GM23338 (cell line): ENCODE measurements around the gene P4HA1. TPM values are rescaled to one million over a fixed set of nuclear protein-coding genes. Genes with fewer than 3 reads are reported as not detected.

Experiments used
- ATAC-seq: fragments of 200-7000 bp; cut with Tn5 transposase; 3 replicates; pipeline ENCODE4 v1.9.1; 2020
- DNase-seq: peaks from one replicate; pipeline ENCODE4 v3.0.0-alpha.2; 2015; ENCODE audit warnings: low spot score
- H2AFZ ChIP-seq: fragments of 200-600 bp; sonication (generic); 2 replicates; pipeline ENCODE4 v1.8.0; 2016; ENCODE audit warnings: antibody characterized with exemption, mild to moderate bottlenecking, moderate library complexity
- H3F3A ChIP-seq: fragments of 200-600 bp; sonication (generic); replicated peaks from 2 replicates; pipeline ENCODE4 v1.8.0; 2017; ENCODE audit warnings: antibody characterized with exemption, mixed run types, low read depth
- H3K27ac ChIP-seq: fragments of 200-600 bp; sonication (generic); 2 replicates; pipeline ENCODE4 v1.6.1; 2016; ENCODE audit warnings: low read depth
- H3K27me3 ChIP-seq: fragments of 200-600 bp; sonication (generic); 2 replicates; pipeline ENCODE4 v1.8.0; 2016; ENCODE audit warnings: mild to moderate bottlenecking, mixed run types, moderate library complexity; ENCODE audit not compliant: insufficient read depth
- H3K36me3 ChIP-seq: fragments of 200-600 bp; sonication (generic); 2 replicates; pipeline ENCODE4 v1.8.0; 2016; ENCODE audit warnings: mild to moderate bottlenecking; ENCODE audit not compliant: insufficient read depth
- H3K4me1 ChIP-seq: fragments of 200-600 bp; sonication (generic); 2 replicates; pipeline ENCODE4 v1.8.0; 2016; ENCODE audit warnings: mild to moderate bottlenecking, moderate library complexity; ENCODE audit not compliant: insufficient read depth
- H3K4me2 ChIP-seq: fragments of 200-600 bp; sonication (generic); 2 replicates; pipeline ENCODE4 v1.7.1; 2017; ENCODE audit warnings: mixed run types
- H3K4me3 ChIP-seq: fragments of 200-600 bp; sonication (generic); 2 replicates; pipeline ENCODE4 v1.6.1; 2016; ENCODE audit warnings: mixed run types
- H3K79me2 ChIP-seq: fragments of 200-600 bp; sonication (generic); replicated peaks from 2 replicates; pipeline ENCODE4 v1.8.0; 2017; ENCODE audit warnings: mild to moderate bottlenecking; ENCODE audit not compliant: insufficient read depth
- H3K9me2 ChIP-seq: fragments of 200-600 bp; sonication (generic); 2 replicates; pipeline ENCODE4 v1.8.0; 2017; ENCODE audit not compliant: insufficient read depth
- H4K20me1 ChIP-seq: fragments of 200-600 bp; sonication (generic); replicated peaks from 2 replicates; pipeline ENCODE4 v1.8.0; 2017; ENCODE audit warnings: mild to moderate bottlenecking; ENCODE audit not compliant: insufficient read depth
- H3K27ac Mint-ChIP-seq: 2 replicates; pipeline ENCODE4 v1.8.0; 2020; ENCODE audit warnings: inconsistent platforms, mild to moderate bottlenecking, moderate library complexity, mixed read lengths
- H3K27me3 Mint-ChIP-seq: 3 replicates; pipeline ENCODE4 v1.8.0; 2022; ENCODE audit warnings: low read depth, mild to moderate bottlenecking, moderate library complexity, mixed read lengths, inconsistent platforms; ENCODE audit not compliant: insufficient read depth, poor library complexity
- H3K36me3 Mint-ChIP-seq: 3 replicates; pipeline ENCODE4 v1.8.0; 2021; ENCODE audit warnings: low read depth, mild to moderate bottlenecking, inconsistent platforms, moderate library complexity, mixed read lengths
- H3K4me1 Mint-ChIP-seq: 3 replicates; pipeline ENCODE4 v1.8.0; 2020; ENCODE audit warnings: mild to moderate bottlenecking, inconsistent platforms, mixed read lengths
- H3K4me3 Mint-ChIP-seq: 3 replicates; pipeline ENCODE4 v1.8.0; 2021; ENCODE audit warnings: moderate library complexity, mild to moderate bottlenecking, inconsistent platforms, mixed read lengths
- H3K9me3 Mint-ChIP-seq: 3 replicates; pipeline ENCODE4 v1.8.0; 2020; ENCODE audit warnings: moderate library complexity, mild to moderate bottlenecking, inconsistent platforms, mixed read lengths
- CREB1 ChIP-seq: fragments of 250-450 bp; sonication (Bioruptor Pico); IDR thresholded peaks from 2 replicates; pipeline ENCODE4 v1.5.0; 2020; ENCODE audit warnings: low read depth, mild to moderate bottlenecking, moderate library complexity
- EZH2phosphoT487 ChIP-seq: fragments of 200-600 bp; sonication (generic); IDR thresholded peaks from one replicate; pipeline ENCODE4 v1.8.1; 2018; ENCODE audit warnings: antibody characterized with exemption; ENCODE audit not compliant: unreplicated experiment
- POLR2AphosphoS5 ChIP-seq: IDR thresholded peaks from 2 replicates; pipeline ENCODE4 v1.6.1; 2016; ENCODE audit warnings: antibody characterized with exemption, low read depth
- ZNF114 ChIP-seq: fragments of 250-450 bp; sonication (Bioruptor Pico); IDR thresholded peaks from 2 replicates; pipeline ENCODE4 v1.5.0; 2020; ENCODE audit warnings: mild to moderate bottlenecking, moderate library complexity
- ZNF331 ChIP-seq: fragments of 250-450 bp; sonication (Bioruptor Pico); IDR thresholded peaks from 2 replicates; pipeline ENCODE4 v1.5.0; 2020; ENCODE audit warnings: low read depth, mild to moderate bottlenecking, moderate library complexity
- polyA plus RNA-seq: library from polyadenylated mRNA; unstranded; fragments of >200 nt; fragmentation: Nextera tagmentation; extraction: Ambion mirVana; gene quantifications from 2 replicates; pipeline ENCODE4 v1.2.1, GENCODE V29; 2016
- total RNA-seq: library from RNA; depleted of rRNA; stranded (reverse); fragments of >200 nt; shearing (Covaris generic); gene quantifications from 2 replicates; pipeline ENCODE4 v1.2.3, GENCODE V29; 2014
- TF ChIP-seq, protein P1 (sequence below): IDR thresholded peaks from one replicate; pipeline ENCODE4 v1.6.1; 2018; ENCODE audit warnings: antibody characterized with exemption; ENCODE audit not compliant: unreplicated experiment
- TF ChIP-seq, protein P2 (sequence below): fragments of 250-450 bp; sonication (Bioruptor Pico); IDR thresholded peaks from 2 replicates; pipeline ENCODE4 v1.5.0; 2020; ENCODE audit warnings: mild to moderate bottlenecking, moderate library complexity
- TF ChIP-seq, protein P3 (sequence below), 2 experiments: fragments of 200-600 bp in 1 of 2; sonication (generic) in 1 of 2; conservative IDR thresholded peaks; 2 replicates each; pipeline versions ENCODE4 v1.5.1 to v1.6.1; 2016 to 2017; ENCODE audit warnings: antibody characterized with exemption in 2 of 2, low read depth in 2 of 2, mild to moderate bottlenecking in 2 of 2, moderate library complexity in 1 of 2

P4HA1 gene
- total and polyA plus RNA-seq, 2 experiments from 2014 or later = 26.4 to 27.1 TPM

DNA sequence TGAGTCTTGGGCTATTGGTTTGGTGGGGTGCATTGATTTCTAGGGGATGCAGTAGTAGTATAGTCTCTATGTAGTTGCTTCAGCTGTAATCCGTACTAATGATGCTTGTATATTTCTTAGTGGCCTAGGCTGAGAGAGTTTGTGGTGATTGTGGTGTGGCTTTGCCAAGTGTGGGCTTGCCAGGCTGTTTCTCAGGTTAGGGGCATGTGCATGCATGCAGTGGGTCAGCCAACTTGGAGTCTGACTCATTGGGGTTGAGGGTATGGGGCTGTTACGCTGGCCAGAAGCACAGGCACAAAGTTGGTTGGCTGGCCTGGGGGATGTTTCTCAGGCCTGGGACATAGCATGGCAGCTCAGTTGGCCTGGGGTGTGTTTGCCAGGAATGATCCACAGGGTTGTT is 116.3 kb downstream of the P4HA1 start:
- Histone ChIP-seq H3K4me1 (no peaks in the 10 kb centered on the region), H2AFZ (no peak overlapping the region), H3K4me3 (no peak overlapping the region), H3F3A (no peaks in the 10 kb centered on the region), H3K36me3 (peaks cover 5% of the 10 kb centered on the region; the same call in 1 of the 2 replicates), H3K27ac (no peak overlapping the region), H3K9me2 (no peaks in the 10 kb centered on the region), H3K4me2 (no peak overlapping the region), H3K79me2 (no peaks in the 10 kb centered on the region), H3K27me3 (no peaks in the 10 kb centered on the region), H4K20me1 (no peaks in the 10 kb centered on the region)
- no peak overlapping the region for H3K27ac Mint-ChIP-seq
- H3K4me1 Mint-ChIP-seq = no peaks in the 10 kb centered on the region
- peaks cover 13% of the 10 kb centered on the region for H3K36me3 Mint-ChIP-seq
- ATAC-seq = no peak
- H3K4me3 Mint-ChIP-seq = no peak overlapping the region
- H3K9me3 Mint-ChIP-seq = peaks cover 44% of the 10 kb centered on the region
- peaks cover 1% of the 10 kb centered on the region for H3K27me3 Mint-ChIP-seq
- TF ChIP-seq, protein P1, sequence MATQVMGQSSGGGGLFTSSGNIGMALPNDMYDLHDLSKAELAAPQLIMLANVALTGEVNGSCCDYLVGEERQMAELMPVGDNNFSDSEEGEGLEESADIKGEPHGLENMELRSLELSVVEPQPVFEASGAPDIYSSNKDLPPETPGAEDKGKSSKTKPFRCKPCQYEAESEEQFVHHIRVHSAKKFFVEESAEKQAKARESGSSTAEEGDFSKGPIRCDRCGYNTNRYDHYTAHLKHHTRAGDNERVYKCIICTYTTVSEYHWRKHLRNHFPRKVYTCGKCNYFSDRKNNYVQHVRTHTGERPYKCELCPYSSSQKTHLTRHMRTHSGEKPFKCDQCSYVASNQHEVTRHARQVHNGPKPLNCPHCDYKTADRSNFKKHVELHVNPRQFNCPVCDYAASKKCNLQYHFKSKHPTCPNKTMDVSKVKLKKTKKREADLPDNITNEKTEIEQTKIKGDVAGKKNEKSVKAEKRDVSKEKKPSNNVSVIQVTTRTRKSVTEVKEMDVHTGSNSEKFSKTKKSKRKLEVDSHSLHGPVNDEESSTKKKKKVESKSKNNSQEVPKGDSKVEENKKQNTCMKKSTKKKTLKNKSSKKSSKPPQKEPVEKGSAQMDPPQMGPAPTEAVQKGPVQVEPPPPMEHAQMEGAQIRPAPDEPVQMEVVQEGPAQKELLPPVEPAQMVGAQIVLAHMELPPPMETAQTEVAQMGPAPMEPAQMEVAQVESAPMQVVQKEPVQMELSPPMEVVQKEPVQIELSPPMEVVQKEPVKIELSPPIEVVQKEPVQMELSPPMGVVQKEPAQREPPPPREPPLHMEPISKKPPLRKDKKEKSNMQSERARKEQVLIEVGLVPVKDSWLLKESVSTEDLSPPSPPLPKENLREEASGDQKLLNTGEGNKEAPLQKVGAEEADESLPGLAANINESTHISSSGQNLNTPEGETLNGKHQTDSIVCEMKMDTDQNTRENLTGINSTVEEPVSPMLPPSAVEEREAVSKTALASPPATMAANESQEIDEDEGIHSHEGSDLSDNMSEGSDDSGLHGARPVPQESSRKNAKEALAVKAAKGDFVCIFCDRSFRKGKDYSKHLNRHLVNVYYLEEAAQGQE = no peak
- TF ChIP-seq POLR2AphosphoS5 (no peak), CREB1 (CRISPR knock-in tag) (no peak), ZNF331 (CRISPR knock-in tag) (no peak), EZH2phosphoT487 (no peak), ZNF114 (CRISPR knock-in tag) (no peak)
- TF ChIP-seq, protein P2, sequence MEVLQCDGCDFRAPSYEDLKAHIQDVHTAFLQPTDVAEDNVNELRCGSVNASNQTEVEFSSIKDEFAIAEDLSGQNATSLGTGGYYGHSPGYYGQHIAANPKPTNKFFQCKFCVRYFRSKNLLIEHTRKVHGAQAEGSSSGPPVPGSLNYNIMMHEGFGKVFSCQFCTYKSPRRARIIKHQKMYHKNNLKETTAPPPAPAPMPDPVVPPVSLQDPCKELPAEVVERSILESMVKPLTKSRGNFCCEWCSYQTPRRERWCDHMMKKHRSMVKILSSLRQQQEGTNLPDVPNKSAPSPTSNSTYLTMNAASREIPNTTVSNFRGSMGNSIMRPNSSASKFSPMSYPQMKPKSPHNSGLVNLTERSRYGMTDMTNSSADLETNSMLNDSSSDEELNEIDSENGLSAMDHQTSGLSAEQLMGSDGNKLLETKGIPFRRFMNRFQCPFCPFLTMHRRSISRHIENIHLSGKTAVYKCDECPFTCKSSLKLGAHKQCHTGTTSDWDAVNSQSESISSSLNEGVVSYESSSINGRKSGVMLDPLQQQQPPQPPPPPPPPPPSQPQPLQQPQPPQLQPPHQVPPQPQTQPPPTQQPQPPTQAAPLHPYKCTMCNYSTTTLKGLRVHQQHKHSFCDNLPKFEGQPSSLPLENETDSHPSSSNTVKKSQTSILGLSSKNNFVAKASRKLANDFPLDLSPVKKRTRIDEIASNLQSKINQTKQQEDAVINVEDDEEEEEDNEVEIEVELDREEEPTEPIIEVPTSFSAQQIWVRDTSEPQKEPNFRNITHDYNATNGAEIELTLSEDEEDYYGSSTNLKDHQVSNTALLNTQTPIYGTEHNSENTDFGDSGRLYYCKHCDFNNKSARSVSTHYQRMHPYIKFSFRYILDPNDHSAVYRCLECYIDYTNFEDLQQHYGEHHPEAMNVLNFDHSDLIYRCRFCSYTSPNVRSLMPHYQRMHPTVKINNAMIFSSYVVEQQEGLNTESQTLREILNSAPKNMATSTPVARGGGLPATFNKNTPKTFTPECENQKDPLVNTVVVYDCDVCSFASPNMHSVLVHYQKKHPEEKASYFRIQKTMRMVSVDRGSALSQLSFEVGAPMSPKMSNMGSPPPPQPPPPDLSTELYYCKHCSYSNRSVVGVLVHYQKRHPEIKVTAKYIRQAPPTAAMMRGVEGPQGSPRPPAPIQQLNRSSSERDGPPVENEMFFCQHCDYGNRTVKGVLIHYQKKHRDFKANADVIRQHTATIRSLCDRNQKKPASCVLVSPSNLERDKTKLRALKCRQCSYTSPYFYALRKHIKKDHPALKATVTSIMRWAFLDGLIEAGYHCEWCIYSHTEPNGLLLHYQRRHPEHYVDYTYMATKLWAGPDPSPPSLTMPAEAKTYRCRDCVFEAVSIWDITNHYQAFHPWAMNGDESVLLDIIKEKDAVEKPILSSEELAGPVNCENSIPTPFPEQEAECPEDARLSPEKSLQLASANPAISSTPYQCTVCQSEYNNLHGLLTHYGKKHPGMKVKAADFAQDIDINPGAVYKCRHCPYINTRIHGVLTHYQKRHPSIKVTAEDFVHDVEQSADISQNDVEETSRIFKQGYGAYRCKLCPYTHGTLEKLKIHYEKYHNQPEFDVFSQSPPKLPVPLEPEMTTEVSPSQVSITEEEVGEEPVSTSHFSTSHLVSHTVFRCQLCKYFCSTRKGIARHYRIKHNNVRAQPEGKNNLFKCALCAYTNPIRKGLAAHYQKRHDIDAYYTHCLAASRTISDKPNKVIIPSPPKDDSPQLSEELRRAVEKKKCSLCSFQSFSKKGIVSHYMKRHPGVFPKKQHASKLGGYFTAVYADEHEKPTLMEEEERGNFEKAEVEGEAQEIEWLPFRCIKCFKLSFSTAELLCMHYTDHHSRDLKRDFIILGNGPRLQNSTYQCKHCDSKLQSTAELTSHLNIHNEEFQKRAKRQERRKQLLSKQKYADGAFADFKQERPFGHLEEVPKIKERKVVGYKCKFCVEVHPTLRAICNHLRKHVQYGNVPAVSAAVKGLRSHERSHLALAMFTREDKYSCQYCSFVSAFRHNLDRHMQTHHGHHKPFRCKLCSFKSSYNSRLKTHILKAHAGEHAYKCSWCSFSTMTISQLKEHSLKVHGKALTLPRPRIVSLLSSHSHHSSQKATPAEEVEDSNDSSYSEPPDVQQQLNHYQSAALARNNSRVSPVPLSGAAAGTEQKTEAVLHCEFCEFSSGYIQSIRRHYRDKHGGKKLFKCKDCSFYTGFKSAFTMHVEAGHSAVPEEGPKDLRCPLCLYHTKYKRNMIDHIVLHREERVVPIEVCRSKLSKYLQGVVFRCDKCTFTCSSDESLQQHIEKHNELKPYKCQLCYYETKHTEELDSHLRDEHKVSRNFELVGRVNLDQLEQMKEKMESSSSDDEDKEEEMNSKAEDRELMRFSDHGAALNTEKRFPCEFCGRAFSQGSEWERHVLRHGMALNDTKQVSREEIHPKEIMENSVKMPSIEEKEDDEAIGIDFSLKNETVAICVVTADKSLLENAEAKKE (CRISPR knock-in tag) = no peak
- TF ChIP-seq, protein P3, sequence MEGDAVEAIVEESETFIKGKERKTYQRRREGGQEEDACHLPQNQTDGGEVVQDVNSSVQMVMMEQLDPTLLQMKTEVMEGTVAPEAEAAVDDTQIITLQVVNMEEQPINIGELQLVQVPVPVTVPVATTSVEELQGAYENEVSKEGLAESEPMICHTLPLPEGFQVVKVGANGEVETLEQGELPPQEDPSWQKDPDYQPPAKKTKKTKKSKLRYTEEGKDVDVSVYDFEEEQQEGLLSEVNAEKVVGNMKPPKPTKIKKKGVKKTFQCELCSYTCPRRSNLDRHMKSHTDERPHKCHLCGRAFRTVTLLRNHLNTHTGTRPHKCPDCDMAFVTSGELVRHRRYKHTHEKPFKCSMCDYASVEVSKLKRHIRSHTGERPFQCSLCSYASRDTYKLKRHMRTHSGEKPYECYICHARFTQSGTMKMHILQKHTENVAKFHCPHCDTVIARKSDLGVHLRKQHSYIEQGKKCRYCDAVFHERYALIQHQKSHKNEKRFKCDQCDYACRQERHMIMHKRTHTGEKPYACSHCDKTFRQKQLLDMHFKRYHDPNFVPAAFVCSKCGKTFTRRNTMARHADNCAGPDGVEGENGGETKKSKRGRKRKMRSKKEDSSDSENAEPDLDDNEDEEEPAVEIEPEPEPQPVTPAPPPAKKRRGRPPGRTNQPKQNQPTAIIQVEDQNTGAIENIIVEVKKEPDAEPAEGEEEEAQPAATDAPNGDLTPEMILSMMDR (conservative IDR thresholded peaks at IDR 0.05; ENCODE audit: low read depth in 2 of 2) = no peak
- no peak for DNase-seq
